Posterior cingulate gyrus (tissue), 11 donors: ENCODE results near the gene GPRC5B.

Experiments
- DNase-seq, 10 donors: peaks; one replicate each; pipeline versions ENCODE4 v3.0.0 to v3.0.0-alpha.2; 2020 to 2021; ENCODE audit warnings: mixed read lengths in 3 of 10
- intact Hi-C: fragments of 100-400 bp; cut with DNase I; formaldehyde crosslinking; loops from one replicate; pipeline ENCODE4 v1.15.1; 2023

The GPRC5B gene

GRCh38 chr16:19876501-19877059 lies 8.1 kb downstream of the GPRC5B start:
- DNase-seq, result no peak
- intact Hi-C loops, result no loop called here

GRCh38 chr16:19875900-19876299 lies 8.7 kb downstream of the GPRC5B start:
- intact Hi-C loops, result no loop called here
- DNase-seq, result no peak

GRCh38 chr16:19874851-19875546 lies 9.6 kb downstream of the GPRC5B start:
- intact Hi-C loops, result no loop called here
- DNase-seq, result no peak

- peak in 6 of 10 donors; percentile 40 to 86 (median 65) for DNase-seq
- intact Hi-C loops, result no loop called here
Observed at GRCh38 chr16:19874026-19874425, 10.6 kb downstream of the GPRC5B start.

- intact Hi-C loops, result no loop called here
- DNase-seq, result peak in 6 of 10 donors; percentile 22 to 87 (median 63)
Observed at GRCh38 chr16:19872935-19873334, 11.7 kb downstream of the GPRC5B start.

- peak; percentile 72 to 98 (median 82) for DNase-seq
- intact Hi-C loops, result no loop called here
Observed at GRCh38 chr16:19872179-19872863, 12.3 kb downstream of the GPRC5B start.

GRCh38 chr16:19871721-19872120 lies 12.9 kb downstream of the GPRC5B start:
- peak in 3 of 10 donors; percentile 13 to 82 (median 58) for DNase-seq
- intact Hi-C loops, result no loop called here

GRCh38 chr16:19868421-19868820 lies 16.2 kb downstream of the GPRC5B start:
- intact Hi-C loops, result no loop called here
- peak in 3 of 10 donors; percentile 19 to 52 (median 22) for DNase-seq

- DNase-seq, result peak in 3 of 10 donors; percentile 32 to 52 (median 48)
- intact Hi-C loops, result no loop called here
Observed at GRCh38 chr16:19864566-19864965, 20.1 kb downstream of the GPRC5B start.

- peak in 3 of 10 donors; percentile 11 to 54 (median 13) for DNase-seq
- intact Hi-C loops, result no loop called here
Observed at GRCh38 chr16:19863990-19864389, 20.7 kb downstream of the GPRC5B start.

GRCh38 chr16:19861811-19862327 lies 22.8 kb downstream of the GPRC5B start:
- intact Hi-C loops, result loop anchor here (1.0 to 2.0 kb wide), 2 partner anchors 21 to 95 kb away; no protein-coding TSS in a partner anchor
- peak; percentile 56 to 96 (median 79) for DNase-seq

GRCh38 chr16:19861133-19861532 lies 23.5 kb downstream of the GPRC5B start:
- peak in 1 of 10 donors; percentile 9 for DNase-seq
- intact Hi-C loops, result loop anchor here (2.0 kb wide), 1 partner anchor 94 kb away; no protein-coding TSS in a partner anchor

GRCh38 chr16:19860166-19861041 lies 24.2 kb downstream of the GPRC5B start:
- intact Hi-C loops, result loop anchor here (2.0 kb wide), 1 partner anchor 94 kb away; no protein-coding TSS in a partner anchor
- peak in 1 of 10 donors; percentile 68 for DNase-seq

- intact Hi-C loops, result loop anchor here (2.0 kb wide), 1 partner anchor 93 kb away; no protein-coding TSS in a partner anchor
- peak in 1 of 10 donors; percentile 42 for DNase-seq
Observed at GRCh38 chr16:19859603-19860002, 25.0 kb downstream of the GPRC5B start.

GRCh38 chr16:19859166-19859565 lies 25.5 kb downstream of the GPRC5B start:
- DNase-seq, result no peak
- intact Hi-C loops, result no loop called here

- peak in 1 of 10 donors; percentile 60 for DNase-seq
Observed at GRCh38 chr16:19858340-19859018, 26.2 kb downstream of the GPRC5B start.

GRCh38 chr16:19857593-19858339 lies 26.9 kb downstream of the GPRC5B start:
- peak in 1 of 10 donors; percentile 35 for DNase-seq
- intact Hi-C loops, result no loop called here

More at GRCh38 chr16:19858340-19859018, 26.2 kb downstream of the GPRC5B start:
- intact Hi-C loops, result no loop called here

- intact Hi-C loops, result no loop called here
- peak in 1 of 10 donors; percentile 35 for DNase-seq
Observed at GRCh38 chr16:19856120-19856519, 28.5 kb downstream of the GPRC5B start.

- intact Hi-C loops, result no loop called here
- peak in 2 of 10 donors; percentile 28 to 58 for DNase-seq
Observed at GRCh38 chr16:19854543-19854876, 30.1 kb downstream of the GPRC5B start.
